HG03060 (cell line): ENCODE data around the gene ARRDC5.
"Not testable (repeated sequence)": the region's sequence is repeated elsewhere in the genome, so short reads cannot be mapped to it uniquely, and the experiment has no call there.

Source experiments
- ATAC-seq: cut with Tn5 transposase; IDR thresholded peaks from one replicate; pipeline ENCODE4 v1.9.1; 2021; ENCODE audit warnings: low read depth, moderate number of reproducible peaks; ENCODE audit not compliant: unreplicated experiment

Gene ARRDC5

DNA sequence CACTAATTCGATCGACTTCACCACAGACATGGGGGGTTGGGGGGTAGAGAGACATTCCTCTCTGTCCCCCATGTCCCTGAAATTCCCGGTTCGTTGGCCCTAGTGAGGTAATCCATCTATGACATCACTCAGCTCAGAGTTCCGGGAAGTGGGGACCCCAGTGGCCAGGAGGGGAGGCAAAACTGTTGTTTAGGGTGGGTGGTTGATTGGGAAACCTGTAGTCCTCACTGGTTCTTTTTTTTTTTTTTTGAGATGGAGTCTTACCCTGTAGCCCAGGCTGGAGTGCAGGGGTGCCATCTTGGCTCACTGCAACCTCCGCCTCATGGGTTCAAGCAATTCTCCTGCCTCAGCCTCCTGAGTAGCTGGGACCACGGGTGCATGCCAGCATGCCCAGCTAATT is at the start of gene ARRDC5:
TSS of gene ARRDC5 (minus strand) at position 101 of the 400 bp plus-strand sequence. CDS start at position 30, 71 bp downstream.
- ATAC-seq, result no peak

DNA sequence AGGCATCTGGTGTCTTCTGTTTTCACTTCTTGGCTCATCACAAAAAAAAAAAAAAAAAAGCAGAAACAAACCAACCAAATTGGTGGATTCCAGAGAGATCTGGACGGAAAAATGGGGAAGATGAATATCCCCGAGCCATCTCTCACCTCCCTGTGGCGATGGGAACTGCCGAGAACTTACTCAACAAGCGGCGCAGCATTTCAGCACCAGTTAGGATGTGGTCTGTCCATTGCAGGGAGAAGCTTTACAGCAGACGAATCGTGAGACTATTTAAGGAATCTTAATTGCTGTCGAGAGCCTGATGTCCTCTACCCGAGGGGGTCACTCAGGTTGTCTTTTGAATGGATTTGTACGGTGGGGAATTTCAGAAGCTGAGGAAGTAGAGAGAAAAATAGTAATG is 49.0 kb upstream of the ARRDC5 start:
- ATAC-seq, result no peak

DNA sequence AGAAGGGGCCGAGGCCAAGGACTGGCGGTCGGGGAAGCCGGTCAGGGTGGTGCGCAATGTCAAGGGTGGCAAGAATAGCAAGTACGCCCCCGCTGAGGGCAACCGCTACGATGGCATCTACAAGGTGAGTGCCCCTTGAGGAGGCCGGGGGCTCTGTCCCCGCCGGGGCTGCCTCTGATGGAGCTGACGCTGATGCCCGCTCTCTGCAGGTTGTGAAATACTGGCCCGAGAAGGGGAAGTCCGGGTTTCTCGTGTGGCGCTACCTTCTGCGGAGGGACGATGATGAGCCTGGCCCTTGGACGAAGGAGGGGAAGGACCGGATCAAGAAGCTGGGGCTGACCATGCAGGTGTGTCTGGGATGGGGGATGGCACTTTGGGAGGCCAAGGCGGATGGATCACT is 48.0 kb upstream of the ARRDC5 start:
- not testable (repeated sequence) for ATAC-seq

DNA sequence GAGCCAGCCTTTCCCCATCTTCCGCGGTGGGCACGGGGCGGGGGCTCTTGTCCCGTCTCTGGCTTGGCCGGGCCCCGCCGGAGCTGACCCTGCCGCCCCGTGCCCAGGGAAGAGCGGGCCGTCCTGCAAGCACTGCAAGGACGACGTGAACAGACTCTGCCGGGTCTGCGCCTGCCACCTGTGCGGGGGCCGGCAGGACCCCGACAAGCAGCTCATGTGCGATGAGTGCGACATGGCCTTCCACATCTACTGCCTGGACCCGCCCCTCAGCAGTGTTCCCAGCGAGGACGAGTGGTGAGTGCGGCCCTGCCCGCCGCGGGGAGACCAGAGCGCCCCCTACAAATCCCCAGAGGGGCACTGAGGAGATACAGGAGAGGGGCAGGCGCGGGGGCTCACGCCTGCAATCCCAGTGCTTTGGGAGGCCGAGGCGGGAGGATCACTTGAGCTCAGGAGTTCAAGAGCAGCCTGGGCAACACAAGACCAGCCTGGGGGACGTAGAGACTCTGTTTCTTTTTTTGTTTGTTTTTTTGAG is 39.0 kb upstream of the ARRDC5 start:
- not testable (repeated sequence) for ATAC-seq

DNA sequence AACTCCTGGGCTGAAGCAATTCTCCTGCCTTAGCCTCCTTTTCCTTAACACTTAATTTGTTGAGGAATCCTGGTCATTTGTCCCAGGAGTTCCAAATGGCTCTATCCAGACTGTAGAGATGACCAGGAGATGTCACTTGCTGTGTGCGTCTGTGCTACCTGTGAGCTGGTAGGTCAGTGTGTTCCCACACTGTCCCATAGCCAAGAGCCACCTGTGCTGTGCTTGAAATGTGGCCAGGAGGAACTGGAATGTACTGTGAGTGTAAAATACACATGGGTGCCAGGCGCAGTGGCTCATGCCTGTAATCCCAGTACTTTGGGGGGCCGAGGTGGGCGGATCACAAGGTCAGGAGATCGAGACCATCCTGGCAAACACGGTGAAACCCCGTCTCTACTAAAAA is 36.8 kb upstream of the ARRDC5 start:
- no peak for ATAC-seq

DNA sequence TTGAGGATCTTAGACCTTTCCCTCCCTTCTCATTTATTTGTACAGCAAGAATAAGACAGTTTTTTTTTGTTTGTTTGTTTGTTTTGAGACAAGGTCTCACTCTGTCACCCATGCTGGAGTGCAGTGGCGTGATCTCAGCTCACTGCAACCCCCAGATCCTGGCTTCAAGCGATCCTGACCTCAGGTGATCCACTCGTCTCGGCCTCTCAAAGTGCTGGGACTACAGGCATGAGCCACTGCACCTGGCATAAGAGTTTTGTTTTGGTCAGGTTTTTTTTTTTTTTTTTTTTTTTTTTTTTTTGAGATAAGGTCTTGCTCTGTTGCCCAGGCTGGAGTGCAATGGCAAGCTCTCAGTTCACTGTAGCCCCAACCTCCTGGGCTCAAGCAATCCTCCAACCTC is 35.8 kb upstream of the ARRDC5 start:
- not testable (repeated sequence) for ATAC-seq

DNA sequence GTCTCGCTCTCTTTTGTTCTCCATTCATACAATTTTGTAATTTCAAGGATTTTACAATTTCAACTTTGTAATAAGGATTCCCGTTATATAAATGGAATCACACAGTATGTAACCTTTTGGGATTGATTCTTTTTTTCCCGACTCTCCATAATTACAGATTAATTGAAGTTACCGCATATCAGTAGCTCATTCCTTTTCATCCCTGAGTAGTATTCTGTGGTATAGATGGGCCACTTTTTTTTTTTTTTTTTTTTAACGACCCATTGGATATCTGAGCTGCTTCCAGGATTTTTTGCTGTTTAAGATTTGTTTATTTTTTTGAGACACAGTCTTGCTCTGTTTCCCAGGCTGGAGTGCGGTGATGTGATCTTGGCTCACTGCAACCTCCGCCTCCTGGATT is 34.4 kb upstream of the ARRDC5 start:
- ATAC-seq, result no peak

DNA sequence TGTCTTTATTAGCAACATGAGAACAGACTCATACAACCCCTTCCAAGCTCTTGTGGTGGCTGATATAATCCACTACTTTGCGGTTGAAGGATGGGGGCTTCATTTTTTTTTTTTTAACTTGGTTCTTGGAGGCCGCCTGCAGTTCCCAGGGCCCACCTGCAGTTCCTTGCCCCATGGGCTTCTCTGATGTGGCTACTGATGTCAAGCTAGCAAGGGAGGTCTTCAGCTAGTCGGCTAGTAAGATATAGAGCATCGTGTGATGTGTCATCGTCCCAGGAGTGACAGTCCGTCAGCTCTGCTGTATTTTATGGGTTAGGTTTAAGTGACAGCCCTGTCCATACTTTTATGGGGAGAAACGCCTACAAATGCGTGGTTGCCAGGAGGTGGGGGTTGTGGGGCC is 32.7 kb upstream of the ARRDC5 start:
- ATAC-seq, result no peak

DNA sequence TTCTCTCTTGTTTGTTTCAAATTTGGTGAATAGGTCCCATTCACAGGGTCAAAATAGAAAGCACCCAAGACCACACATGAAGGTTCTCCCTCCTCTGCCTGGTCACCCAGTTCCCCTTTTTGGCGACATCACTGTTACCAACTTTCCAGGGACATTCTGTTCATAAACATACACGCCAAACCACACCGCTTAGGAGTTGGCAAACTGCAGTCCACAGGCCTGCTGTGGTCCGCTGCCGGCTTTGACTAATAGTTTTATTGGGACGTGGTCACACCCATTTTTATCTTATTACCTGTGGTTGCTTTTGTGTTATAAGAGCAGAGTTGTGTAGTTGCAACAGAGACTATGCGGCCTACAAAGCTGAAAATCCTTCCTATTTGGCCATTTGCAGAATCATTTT is 30.8 kb upstream of the ARRDC5 start:
- ATAC-seq, result no peak

DNA sequence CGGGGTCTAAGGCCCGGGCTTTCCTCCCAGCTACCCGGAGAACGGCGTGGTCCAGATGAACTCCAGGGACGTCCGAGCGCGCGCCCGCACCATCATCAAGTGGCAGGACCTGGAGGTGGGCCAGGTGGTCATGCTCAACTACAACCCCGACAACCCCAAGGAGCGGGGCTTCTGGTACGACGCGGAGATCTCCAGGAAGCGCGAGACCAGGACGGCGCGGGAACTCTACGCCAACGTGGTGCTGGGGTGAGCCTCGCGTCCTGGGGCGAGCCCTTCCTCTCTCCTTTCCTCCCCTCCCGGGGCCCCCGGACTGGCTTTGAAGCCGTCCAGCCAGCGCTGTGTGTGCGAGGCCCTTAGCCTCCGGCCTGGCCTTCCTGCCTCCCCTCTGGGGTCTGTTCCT is 30.0 kb upstream of the ARRDC5 start:
- no peak for ATAC-seq

DNA sequence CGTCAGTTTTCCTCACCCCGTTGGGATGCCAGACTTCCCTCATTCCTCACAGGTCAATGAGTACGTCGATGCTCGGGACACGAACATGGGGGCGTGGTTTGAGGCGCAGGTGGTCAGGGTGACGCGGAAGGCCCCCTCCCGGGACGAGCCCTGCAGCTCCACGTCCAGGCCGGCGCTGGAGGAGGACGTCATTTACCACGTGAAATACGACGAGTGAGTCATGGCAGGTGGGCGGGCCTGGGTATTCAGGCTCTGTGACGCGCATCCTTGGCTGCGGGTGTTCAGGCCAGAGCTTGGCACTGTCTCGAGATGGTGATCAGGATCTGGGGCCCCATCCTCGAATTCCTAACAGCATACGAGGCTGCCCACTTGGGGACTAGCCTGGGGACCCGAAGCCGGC is 28.0 kb upstream of the ARRDC5 start:
- ATAC-seq, result no peak

DNA sequence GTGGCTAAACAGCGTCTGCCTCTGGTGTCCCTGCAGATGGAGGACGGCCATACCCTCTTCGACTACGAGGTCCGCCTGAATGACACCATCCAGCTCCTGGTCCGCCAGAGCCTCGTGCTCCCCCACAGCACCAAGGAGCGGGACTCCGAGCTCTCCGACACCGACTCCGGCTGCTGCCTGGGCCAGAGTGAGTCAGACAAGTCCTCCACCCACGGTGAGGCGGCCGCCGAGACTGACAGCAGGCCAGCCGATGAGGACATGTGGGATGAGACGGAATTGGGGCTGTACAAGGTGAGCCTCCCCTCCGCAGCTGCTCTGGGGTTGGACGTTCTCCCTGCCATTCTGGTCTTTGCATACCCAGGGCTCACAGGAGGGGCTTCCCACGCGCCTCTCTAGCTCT is 26.5 kb upstream of the ARRDC5 start:
- ATAC-seq, result no peak

DNA sequence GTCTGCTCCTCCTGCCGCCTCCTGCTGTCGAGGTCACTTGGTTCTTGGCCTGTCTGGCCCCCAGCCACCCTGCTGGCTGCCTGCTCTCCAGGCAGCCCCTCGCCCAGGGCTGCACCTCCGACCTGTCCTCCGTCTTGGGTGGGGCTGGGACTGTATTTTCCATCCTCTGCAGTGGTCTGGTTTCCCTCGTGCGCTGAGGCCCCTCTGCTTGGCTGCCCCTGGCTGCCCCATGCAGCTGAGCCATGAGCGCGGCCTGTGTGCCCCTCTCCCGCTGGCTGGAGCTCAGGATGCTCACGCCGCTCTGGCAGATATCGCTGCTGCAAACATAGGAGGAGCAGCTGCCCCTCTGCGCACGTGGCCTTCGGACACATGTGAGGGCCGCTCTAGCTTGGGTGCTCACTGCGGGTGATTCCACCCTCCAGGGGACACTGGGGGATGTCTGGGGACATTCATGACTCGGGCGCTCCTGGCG is 20.6 kb upstream of the ARRDC5 start:
- ATAC-seq, result no peak

DNA sequence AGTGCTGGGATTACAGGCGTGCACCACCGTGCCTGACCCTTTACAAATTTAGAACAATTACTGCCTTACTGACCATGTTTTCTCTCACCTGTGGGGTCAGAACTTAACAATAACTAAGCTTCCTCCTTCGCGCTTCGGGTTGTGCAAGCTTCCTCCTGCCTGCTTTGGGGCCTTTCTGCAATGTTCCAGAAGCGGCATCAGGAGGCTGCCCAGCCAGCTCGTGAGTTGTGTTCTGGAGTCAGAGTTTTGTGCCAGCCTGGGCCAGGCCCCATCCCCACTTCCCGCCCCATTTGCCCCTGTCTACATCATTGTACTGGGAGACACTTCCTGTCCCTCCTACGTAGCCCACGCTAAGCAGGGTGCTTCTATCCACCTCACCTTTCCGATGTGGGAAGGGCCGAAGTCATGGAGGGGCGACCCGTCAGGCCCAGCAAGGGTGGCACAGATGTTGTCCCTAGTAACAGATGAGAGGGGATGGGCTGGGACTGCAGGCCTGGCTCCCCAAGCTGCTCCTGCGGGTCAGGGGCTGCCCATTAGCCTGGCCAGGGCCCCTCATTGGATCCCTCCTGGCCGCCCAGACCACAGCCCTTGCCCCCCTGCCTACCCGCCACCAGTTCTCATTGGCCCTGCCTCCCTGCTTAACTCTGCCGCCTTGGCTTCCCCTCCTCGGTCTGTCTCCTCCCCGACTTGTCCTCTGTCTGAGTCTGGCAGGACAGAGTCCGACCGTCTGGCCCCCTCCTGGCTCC is 20.0 kb upstream of the ARRDC5 start:
- no peak for ATAC-seq

DNA sequence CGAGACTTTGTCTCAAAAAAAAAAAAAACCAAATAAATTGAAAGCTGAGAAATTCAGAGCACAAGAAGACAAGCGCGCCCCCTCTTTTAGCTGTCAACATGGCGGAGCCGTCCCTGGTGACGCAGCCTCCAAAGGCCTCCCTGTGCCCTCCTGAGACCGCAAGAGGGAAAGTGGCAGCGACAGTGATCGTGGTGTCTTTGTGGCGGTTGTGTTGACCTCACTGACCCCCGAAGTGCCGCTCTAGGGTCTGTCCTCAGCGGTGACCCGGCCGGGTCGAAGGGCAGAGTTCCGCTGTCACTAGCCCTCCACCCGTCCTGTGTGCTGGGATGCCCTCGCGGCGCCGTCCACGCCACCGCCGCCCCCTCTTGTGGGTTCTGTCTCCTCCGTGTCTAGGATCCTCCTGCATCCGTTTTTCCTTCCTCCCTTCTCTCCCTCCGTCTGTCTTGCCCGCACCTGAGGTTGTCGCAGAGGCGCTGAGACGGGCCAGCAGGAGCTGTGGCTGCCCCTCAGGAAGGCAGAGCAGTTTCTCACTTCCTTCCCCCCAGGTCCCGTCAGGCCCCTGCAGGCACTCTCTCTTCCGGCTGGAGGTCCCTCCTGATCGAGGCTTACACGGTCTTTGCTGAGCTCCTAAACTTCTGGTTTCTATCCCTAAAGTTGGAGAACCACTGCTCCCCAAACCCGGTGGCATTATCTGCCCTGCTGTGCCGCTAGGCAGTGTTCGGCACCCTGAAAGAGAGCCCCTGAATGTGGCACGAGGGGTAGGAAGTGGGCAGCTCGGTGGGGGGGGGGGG is 13.8 kb upstream of the ARRDC5 start:
- no peak for ATAC-seq

DNA sequence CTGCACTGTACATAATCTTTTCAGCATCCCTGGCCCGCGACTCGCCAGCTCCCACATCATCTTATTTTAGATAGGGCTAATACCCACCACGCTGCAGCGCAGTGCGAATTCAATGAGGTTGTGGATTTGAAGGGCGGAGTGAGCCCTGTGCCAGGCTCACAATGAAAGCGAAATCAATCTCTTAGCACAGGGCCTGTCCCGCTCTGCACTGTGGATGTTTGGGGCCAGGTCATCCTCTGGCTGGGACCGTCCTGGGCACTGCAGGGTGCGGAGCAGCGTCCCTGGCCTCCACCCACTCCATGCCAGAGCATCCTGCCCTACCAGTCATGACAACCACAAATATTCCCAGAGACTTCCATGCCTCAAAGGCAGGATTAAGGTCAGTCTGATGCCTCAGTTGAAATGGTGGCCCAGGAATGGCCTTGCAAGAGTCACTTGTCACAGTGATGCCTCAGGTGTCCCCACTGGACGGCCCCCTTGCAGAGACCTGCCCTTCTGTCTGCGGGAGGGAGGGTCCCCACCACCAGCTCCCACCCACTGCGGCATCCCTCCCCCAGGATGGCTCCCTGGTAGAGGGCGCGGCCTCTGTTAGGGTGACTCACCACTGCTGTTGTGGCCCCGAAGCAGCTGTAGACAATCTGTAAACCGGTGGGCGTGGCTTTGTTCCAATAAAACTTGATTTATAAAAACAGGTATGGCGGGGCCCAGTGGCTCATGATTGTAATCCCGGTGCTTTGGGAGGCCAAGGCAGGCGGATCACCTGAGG is 12.2 kb upstream of the ARRDC5 start:
- ATAC-seq, result no peak

DNA sequence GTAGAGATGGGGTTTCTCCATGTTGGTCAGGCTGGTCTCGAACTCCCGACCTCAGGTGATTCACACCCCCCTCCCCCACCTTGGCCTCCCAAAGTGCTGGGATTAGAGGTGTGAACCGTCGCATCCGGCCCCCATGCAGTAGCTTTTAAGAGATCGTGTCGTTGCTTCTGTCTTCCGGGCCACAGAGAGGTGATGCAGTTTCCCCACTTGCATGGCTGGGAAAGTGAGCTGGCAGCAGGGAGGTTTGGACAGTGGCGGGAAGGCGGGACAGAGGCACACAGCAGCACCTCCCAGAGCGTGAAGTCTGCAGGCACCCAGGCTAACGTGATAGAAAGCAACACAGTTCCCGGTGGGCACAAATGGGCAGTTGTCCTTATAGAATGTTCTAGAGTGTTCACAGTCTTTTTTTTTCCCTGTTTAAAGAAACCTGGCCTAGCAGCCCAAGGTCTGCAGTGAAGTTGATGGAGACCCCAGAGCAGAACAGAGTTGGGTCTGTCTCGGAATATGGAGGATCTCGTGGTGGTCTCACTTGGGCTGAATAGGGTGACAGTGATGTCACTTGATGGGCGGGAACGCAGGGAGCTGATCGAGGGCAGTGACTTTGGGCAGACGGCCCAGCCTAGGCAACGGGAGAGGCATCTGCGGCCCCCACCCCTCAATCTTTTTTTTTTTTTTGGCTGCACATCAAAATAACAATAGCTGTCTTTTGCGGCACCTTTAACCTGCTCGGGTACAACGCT is 11.5 kb upstream of the ARRDC5 start:
- ATAC-seq, result no peak

DNA sequence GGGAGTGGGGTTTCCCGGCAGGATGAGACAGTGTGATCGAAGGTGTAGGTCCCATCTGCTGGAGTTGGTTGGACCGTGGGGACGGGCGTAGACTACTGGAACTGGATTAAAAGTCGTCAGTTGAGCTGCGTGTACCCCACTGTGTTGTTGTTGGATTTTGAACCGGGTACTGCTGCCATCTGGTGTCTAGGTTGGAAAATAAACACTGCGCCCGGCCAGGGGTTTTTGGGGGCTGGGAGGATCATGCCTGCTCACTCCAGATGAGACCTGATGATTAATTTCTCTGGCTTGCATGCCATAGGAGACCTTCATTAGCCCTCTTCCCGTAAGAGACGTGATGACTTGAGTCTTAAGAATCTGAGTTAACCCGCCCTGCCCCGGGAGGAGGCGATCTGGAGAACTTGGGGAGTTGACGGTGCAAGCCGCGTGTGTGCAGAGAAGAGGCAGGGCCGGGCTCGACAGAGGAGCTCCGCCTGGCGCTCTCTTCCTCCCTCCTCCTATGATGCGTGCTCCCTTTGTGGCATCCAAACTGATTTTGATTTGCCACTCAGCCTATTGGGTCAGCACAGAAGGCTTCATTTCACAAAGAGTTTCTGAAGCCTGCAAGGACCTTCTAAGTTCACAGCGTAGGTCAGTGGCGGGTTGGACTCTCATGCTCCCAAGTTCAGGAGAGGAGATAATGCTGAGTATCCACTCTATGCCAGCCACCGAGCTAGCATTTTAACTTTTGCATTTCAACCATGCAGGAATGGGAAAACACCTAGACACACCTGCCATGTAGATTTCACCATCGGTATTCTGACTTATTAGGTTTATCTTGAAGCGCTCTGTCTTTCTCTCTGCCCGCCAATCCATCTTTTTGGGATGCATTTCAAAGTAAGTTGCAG is 9.3 kb upstream of the ARRDC5 start:
- ATAC-seq, result no peak

DNA sequence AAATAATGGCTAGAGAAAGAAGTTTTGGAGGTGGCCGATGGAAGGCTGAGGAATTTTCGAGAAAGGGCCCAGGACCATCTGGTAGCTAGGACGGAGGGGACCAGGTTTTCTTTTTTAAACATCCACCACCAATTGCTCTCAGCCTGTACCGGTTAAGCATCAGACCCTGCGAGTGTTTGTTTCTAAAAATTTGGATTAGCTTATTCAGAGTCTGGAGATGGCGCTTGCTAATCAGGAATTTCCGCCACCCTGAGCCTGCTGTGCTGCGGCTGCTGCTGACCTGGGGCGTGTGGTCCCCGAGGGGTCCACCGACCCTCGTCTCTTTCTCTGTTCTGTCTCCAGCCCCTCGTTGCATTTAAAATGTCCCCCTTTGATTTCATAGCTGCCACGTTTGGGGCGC is 8.6 kb upstream of the ARRDC5 start:
- ATAC-seq, result no peak
